GM12801 (cell line): ENCODE measurements around the gene G6PC3.

Source experiments
- TF ChIP-seq, protein P1 (sequence below): IDR thresholded peaks from one replicate; pipeline ENCODE4 v1.5.1; 2011; ENCODE audit warnings: control low read depth; ENCODE audit not compliant: insufficient read length; ENCODE audit errors: extremely low read depth

The G6PC3 gene

DNA sequence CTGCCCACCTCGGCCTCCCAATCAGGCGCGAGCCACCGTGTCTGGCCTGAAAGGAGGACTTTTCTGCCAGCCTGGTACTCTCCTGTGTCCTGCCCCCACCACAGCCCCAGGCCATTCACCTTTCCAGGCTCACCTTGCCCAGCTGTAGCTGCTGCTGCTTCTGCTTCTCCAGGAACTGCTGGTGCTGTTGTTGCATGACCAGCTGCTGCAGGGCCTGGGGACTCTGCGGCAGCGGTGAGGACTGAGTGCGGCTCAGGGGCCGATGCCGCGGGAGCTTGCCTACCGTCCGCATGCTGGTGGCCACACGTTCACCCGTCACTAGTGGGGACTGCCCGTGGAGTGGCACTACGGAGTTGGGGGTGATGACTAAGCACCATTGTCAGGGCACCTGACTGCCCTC lies 17.7 kb downstream of the G6PC3 start:
- TF ChIP-seq, protein P1, sequence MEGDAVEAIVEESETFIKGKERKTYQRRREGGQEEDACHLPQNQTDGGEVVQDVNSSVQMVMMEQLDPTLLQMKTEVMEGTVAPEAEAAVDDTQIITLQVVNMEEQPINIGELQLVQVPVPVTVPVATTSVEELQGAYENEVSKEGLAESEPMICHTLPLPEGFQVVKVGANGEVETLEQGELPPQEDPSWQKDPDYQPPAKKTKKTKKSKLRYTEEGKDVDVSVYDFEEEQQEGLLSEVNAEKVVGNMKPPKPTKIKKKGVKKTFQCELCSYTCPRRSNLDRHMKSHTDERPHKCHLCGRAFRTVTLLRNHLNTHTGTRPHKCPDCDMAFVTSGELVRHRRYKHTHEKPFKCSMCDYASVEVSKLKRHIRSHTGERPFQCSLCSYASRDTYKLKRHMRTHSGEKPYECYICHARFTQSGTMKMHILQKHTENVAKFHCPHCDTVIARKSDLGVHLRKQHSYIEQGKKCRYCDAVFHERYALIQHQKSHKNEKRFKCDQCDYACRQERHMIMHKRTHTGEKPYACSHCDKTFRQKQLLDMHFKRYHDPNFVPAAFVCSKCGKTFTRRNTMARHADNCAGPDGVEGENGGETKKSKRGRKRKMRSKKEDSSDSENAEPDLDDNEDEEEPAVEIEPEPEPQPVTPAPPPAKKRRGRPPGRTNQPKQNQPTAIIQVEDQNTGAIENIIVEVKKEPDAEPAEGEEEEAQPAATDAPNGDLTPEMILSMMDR, result no peak

DNA sequence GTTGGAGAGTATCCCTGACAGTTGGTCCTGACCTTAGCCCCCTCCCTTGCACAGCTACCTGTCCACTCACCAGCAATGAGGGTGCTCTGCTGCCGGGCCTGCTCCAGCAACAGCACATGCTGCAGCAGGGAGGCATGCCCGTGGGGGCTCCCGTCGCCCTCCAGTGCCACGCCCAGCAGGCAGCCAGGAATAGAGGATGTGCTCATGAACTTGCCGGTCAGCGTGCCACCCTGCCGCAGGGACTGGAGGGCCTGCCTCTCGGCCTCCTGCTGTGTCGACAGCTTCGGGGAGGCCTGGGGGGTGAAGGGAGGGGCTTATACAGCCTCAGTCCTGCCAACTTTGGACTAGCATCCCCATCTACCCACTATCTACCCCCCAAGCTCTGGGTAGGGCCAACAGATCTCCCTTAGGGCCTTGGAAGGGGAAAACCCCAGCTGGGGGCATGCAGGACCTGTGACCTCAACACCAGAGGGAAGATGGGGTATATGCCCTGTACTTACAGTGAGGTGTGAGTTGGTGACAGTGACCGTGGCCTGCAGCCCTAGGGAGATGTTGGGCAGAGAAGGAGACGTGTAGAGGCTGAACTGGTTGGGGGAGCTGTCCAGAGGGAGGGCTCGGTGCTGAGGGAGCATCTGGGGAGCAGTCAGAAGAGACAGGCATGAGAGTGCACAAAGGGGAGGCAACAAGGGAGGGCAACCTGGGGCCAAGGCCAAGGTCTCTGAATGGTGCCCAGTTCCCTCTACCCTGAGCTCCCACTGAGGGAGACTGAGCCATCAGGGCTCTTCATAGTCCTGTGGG lies 20.9 kb downstream of the G6PC3 start:
- TF ChIP-seq, protein P1, result no peak

DNA sequence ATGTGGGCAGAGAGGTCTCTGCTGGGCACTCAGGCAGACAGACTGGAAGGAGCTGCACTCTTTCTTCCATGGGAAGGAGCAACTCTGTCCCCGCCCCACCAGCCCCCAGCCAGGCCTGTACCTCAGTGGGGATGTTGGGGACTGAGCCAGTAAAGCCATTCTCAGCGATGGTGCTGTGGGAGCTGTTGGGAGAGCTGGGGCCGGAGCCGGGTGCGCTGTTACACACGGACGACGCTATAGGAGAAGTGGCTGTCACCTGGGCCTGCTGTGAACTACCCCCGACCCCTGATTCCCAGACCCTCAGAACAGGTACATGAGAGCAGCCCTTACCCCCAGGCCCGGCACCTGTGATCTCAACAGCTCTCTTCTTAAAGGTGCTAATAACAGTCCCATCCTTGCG lies 21.5 kb downstream of the G6PC3 start:
- TF ChIP-seq, protein P1, result no peak

DNA sequence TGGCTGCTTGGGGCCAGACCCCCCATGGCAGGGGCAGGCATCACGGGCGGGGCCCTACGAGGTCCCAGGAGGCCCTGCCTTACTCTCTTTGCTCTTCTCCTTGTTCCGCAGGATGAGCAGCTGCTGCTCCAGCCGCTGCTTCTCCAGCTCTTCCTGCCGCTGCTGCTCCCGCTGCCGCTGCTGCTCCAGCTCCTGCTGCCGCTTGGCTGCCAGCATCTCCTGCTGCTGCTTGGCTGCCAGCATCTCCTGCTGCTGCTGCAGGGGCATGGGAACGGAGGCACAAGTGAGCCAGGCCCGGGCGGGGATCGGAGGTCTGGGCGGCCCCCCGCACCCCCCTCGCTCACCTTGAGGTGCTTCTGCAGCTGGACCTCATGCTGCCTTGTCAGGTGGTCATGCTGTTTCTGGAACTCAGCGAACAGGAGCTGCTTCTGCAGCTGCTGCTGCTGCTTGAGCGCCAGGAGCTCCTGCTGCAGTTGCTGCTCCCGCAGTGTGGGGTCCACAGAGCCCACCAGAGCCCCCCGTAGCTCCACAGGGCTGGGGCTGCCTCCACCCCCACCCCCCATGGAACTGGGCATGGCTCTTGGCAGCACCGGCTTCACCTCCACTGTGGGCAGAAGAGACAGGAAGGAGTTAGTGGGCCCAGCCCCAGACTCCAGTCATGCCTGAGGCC lies 22.8 kb downstream of the G6PC3 start:
- TF ChIP-seq, protein P1, result no peak

DNA sequence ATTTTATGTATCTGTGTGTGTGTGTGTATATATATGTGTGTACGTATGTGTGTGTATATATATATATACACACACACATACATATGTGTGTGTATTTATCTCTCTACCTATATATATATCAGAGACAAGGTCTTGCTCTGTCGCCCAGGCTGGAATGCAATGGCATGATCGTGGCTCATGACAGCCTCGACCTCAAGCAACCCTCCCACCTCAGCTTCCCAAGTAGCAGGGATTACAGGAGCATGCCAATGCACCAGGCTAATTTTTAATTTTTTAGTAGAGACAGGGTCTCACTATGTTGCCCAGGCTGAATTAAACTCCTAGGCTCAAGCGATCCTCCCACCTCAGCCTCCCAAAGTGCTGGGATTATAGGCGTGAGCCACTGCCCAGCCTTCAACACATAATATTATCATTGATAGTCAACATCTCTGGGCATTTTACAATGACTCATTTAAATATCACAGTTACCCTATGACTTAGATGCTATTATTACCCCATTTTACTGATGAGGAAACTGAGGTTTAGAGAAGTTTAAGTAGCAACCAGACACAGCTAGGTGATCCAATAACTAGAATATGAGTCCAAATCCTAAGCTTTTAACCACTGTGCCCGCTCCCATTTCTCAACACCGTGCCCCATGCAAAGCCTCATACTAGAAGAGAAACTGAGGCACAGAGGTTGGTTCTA lies 24.3 kb downstream of the G6PC3 start:
- TF ChIP-seq, protein P1, result no peak

DNA sequence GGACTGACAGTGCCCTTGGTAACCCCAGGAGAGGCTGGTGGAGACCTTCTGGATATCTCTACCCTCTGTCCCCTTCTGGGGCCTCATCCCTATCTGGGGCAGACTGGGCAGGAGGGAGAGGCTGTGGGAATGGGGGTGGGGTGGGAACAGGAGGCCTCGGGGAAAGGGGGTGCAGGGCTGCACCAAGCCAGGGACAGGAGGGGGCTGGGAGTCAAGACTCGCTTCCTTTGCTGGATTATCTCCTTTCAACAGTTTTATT lies 24.8 kb downstream of the G6PC3 start:
- TF ChIP-seq, protein P1, result no peak

DNA sequence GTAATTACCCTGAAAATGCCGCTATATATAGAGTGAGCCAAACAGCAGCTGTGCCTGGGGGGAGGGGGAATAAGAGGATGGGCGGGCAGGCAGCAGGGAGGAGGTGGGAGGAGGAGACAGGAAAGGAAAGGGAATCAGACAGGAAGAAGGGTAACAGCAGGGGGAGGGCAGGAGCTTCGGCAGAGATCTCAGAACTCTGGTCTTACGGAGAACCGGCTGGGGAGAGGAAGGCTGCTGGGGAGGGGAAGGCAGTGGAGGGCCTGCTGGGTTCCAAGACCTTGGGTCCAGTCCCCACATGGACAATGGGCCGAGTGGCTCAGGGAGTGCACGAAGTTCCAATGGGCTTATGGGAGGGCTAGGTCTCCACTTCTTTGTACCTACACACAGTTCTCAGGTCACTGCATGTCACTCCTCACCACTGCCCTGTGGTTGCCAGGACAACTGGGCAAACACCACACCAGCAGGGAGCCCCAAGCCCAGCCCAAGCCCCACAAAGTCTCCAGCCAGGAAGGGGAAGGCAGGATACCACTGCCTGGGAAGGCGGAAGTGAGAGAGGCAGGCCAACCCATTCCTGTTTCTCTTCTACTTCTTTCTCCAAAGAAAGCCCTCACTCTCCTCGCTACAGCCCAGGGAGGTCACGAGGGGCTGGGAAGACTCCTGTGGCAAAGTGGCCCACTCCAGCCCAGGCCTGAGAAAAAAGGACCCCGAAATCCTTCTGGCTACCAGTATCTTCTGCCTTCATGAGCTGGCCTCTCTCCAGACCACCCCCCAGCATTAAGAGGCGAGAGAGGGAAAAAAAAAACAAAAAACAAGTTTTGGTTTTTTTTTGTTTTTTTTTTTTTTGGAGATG lies 25.3 kb downstream of the G6PC3 start:
- TF ChIP-seq, protein P1, result no peak
